ENCODE measurements around the gene SLC9A9.

Gene SLC9A9

GRCh38 chr3:143313025-143313892, 535.0 kb downstream of the SLC9A9 start:
- H3K4me1 Mint-ChIP-seq = no peaks in the 10 kb centered on the region
- H3K36me3 Mint-ChIP-seq = no peaks in the 10 kb centered on the region
- no peaks in the 10 kb centered on the region for H3K9me3 Mint-ChIP-seq
- ATAC-seq (replicated peaks) (no peak), DNase-seq (no peak)
- H3K27ac Mint-ChIP-seq = no peak overlapping the region
- no peaks in the 10 kb centered on the region for H3K27me3 Mint-ChIP-seq
- no peak overlapping the region for H3K4me3 Mint-ChIP-seq

- ATAC-seq (replicated peaks) = no peak
- H3K4me1 Mint-ChIP-seq = no peaks in the 10 kb centered on the region
Observed at GRCh38 chr3:143311096-143311495, 537.2 kb downstream of the SLC9A9 start.

GRCh38 chr3:143309705-143310104, 538.6 kb downstream of the SLC9A9 start:
- no peak for ATAC-seq (replicated peaks)
- H3K4me1 Mint-ChIP-seq = no peaks in the 10 kb centered on the region
- no peak overlapping the region for H3K4me3 Mint-ChIP-seq
- no peaks in the 10 kb centered on the region for H3K27me3 Mint-ChIP-seq
- DNase-seq = no peak
- H3K27ac Mint-ChIP-seq = no peak overlapping the region
- no peaks in the 10 kb centered on the region for H3K36me3 Mint-ChIP-seq
- no peaks in the 10 kb centered on the region for H3K9me3 Mint-ChIP-seq

More at GRCh38 chr3:143311096-143311495, 537.2 kb downstream of the SLC9A9 start:
- no peak overlapping the region for H3K27ac Mint-ChIP-seq
- H3K4me3 Mint-ChIP-seq = no peak overlapping the region
- DNase-seq = no peak
- no peaks in the 10 kb centered on the region for H3K9me3 Mint-ChIP-seq
- H3K27me3 Mint-ChIP-seq = no peaks in the 10 kb centered on the region
- no peaks in the 10 kb centered on the region for H3K36me3 Mint-ChIP-seq

- DNase-seq (no peak), ATAC-seq (replicated peaks) (peak; percentile 75 to 84)
- Mint-ChIP-seq H3K9me3 (no peaks in the 10 kb centered on the region), H3K4me1 (peaks cover 6 to 8% of the 10 kb centered on the region in 2 donors), H3K36me3 (peaks cover 0 to 1% of the 10 kb centered on the region in 2 donors), H3K4me3 (no peak overlapping the region), H3K27me3 (no peaks in the 10 kb centered on the region), H3K27ac (no peak overlapping the region)
Observed at GRCh38 chr3:143307613-143308183, 540.6 kb downstream of the SLC9A9 start.

- H3K4me1 Mint-ChIP-seq = peaks cover 6 to 17% of the 10 kb centered on the region in 2 donors
- DNase-seq = no peak
- no peaks in the 10 kb centered on the region for H3K9me3 Mint-ChIP-seq
- no peak overlapping the region for H3K27ac Mint-ChIP-seq
- ATAC-seq (replicated peaks) = no peak
- H3K36me3 Mint-ChIP-seq = peaks cover 0 to 1% of the 10 kb centered on the region in 2 donors
- H3K27me3 Mint-ChIP-seq = no peaks in the 10 kb centered on the region
- H3K4me3 Mint-ChIP-seq = no peak overlapping the region
Observed at GRCh38 chr3:143306407-143306806, 541.9 kb downstream of the SLC9A9 start.

GRCh38 chr3:143302638-143303171, 545.6 kb downstream of the SLC9A9 start:
- Mint-ChIP-seq H3K4me3 (no peak overlapping the region), H3K4me1 (peaks cover 15 to 38% of the 10 kb centered on the region in 2 donors), H3K27ac (peak overlapping the region; percentile 14), H3K9me3 (no peaks in the 10 kb centered on the region), H3K36me3 (peaks cover 0 to 1% of the 10 kb centered on the region in 2 donors), H3K27me3 (no peaks in the 10 kb centered on the region)
- DNase-seq = no peak
- ATAC-seq (replicated peaks) = no peak

- Mint-ChIP-seq H3K4me3 (no peak overlapping the region), H3K36me3 (peaks cover 0 to 1% of the 10 kb centered on the region in 2 donors), H3K27ac (peak overlapping the region; percentile 33), H3K27me3 (no peaks in the 10 kb centered on the region), H3K9me3 (no peaks in the 10 kb centered on the region), H3K4me1 (peaks cover 15 to 38% of the 10 kb centered on the region in 2 donors)
- DNase-seq = no peak
- peak in 1 of 2 donors; percentile 46 for ATAC-seq (replicated peaks)
Observed at GRCh38 chr3:143301031-143301901, 547.0 kb downstream of the SLC9A9 start.

GRCh38 chr3:143298886-143299535, 549.3 kb downstream of the SLC9A9 start:
- no peak for DNase-seq
- peak; percentile 79 to 81 for ATAC-seq (replicated peaks)
- Mint-ChIP-seq H3K27ac (peak overlapping the region; percentile 21), H3K9me3 (no peaks in the 10 kb centered on the region), H3K4me3 (peak overlapping the region in 1 of 2 donors; percentile 2), H3K27me3 (no peaks in the 10 kb centered on the region), H3K4me1 (peaks cover 18 to 53% of the 10 kb centered on the region in 2 donors), H3K36me3 (peaks cover 0 to 1% of the 10 kb centered on the region in 2 donors)

- DNase-seq (no peak), ATAC-seq (replicated peaks) (no peak)
- Mint-ChIP-seq H3K27ac (no peak overlapping the region), H3K36me3 (peaks cover 0 to 1% of the 10 kb centered on the region in 2 donors), H3K9me3 (no peaks in the 10 kb centered on the region), H3K4me3 (no peak overlapping the region), H3K27me3 (no peaks in the 10 kb centered on the region), H3K4me1 (peaks cover 17 to 52% of the 10 kb centered on the region in 2 donors)
Observed at GRCh38 chr3:143298380-143298779, 549.9 kb downstream of the SLC9A9 start.

- H3K9me3 Mint-ChIP-seq = no peaks in the 10 kb centered on the region
- ATAC-seq (replicated peaks) = no peak
- no peaks in the 10 kb centered on the region for H3K36me3 Mint-ChIP-seq
- no peak for DNase-seq
- H3K4me3 Mint-ChIP-seq = no peak overlapping the region
- H3K27ac Mint-ChIP-seq = no peak overlapping the region
- peaks cover 10 to 30% of the 10 kb centered on the region in 2 donors for H3K4me1 Mint-ChIP-seq
- no peaks in the 10 kb centered on the region for H3K27me3 Mint-ChIP-seq
Observed at GRCh38 chr3:143295201-143296080, 552.8 kb downstream of the SLC9A9 start.

GRCh38 chr3:143294188-143294587, 554.1 kb downstream of the SLC9A9 start:
- Mint-ChIP-seq H3K36me3 (no peaks in the 10 kb centered on the region), H3K27me3 (no peaks in the 10 kb centered on the region), H3K4me3 (no peak overlapping the region), H3K27ac (no peak overlapping the region), H3K9me3 (no peaks in the 10 kb centered on the region), H3K4me1 (peaks cover 10 to 26% of the 10 kb centered on the region in 2 donors)
- ATAC-seq (replicated peaks) = no peak
- DNase-seq = no peak

- DNase-seq (no peak), ATAC-seq (replicated peaks) (no peak)
- Mint-ChIP-seq H3K9me3 (no peaks in the 10 kb centered on the region), H3K4me1 (peaks cover 3 to 17% of the 10 kb centered on the region in 2 donors), H3K27ac (no peak overlapping the region), H3K27me3 (no peaks in the 10 kb centered on the region), H3K4me3 (no peak overlapping the region), H3K36me3 (no peaks in the 10 kb centered on the region)
Observed at GRCh38 chr3:143291836-143292447, 556.3 kb downstream of the SLC9A9 start.

Measured in stimulated activated naive B cell treated with anti-CD40 and anti-IgM and Interleukin-4, amounts not matched to agents 10 μg/mL and 1 μg/mL and 100 μg/mL, for 72 hours (primary cell).